ENCODE data around the gene NPS.

The NPS gene

GRCh38 chr10:127549009-127549408, at the start of gene NPS:
Gene NPS, plus strand, starts transcription at chr10:127549309. Its CDS starts 60 bp downstream, at chr10:127549369.
- no peak for DNase-seq (ENCODE audit: low read depth)

- no peak for DNase-seq (ENCODE audit: low read depth)
Observed at GRCh38 chr10:127500127-127500526, 49.0 kb upstream of the NPS start.

GRCh38 chr10:127506094-127506493, 43.0 kb upstream of the NPS start:
- no peak for DNase-seq (ENCODE audit: low read depth)

GRCh38 chr10:127522298-127522697, 26.8 kb upstream of the NPS start:
- no peak for DNase-seq (ENCODE audit: low read depth)

- no peak for DNase-seq (ENCODE audit: low read depth)
Observed at GRCh38 chr10:127523476-127523875, 25.6 kb upstream of the NPS start.

GRCh38 chr10:127524229-127524628, 24.9 kb upstream of the NPS start:
- no peak for DNase-seq (ENCODE audit: low read depth)

- no peak for DNase-seq (ENCODE audit: low read depth)
Observed at GRCh38 chr10:127524908-127525665, 24.0 kb upstream of the NPS start.

- DNase-seq (ENCODE audit: low read depth): no peak
Observed at GRCh38 chr10:127525686-127526085, 23.4 kb upstream of the NPS start.

- no peak for DNase-seq (ENCODE audit: low read depth)
Observed at GRCh38 chr10:127526161-127526560, 22.9 kb upstream of the NPS start.

- no peak for DNase-seq (ENCODE audit: low read depth)
Observed at GRCh38 chr10:127527320-127527719, 21.8 kb upstream of the NPS start.

- DNase-seq (ENCODE audit: low read depth): no peak
Observed at GRCh38 chr10:127527891-127528290, 21.2 kb upstream of the NPS start.

GRCh38 chr10:127532193-127532592, 16.9 kb upstream of the NPS start:
- DNase-seq (ENCODE audit: low read depth): no peak

GRCh38 chr10:127532659-127533058, 16.4 kb upstream of the NPS start:
- DNase-seq (ENCODE audit: low read depth): no peak

GRCh38 chr10:127534074-127534473, 15.0 kb upstream of the NPS start:
- DNase-seq (ENCODE audit: low read depth): no peak

- no peak for DNase-seq (ENCODE audit: low read depth)
Observed at GRCh38 chr10:127534496-127534895, 14.6 kb upstream of the NPS start.

- DNase-seq (ENCODE audit: low read depth): no peak
Observed at GRCh38 chr10:127535802-127536515, 13.2 kb upstream of the NPS start.

GRCh38 chr10:127536972-127537760, 11.9 kb upstream of the NPS start:
- DNase-seq (ENCODE audit: low read depth): no peak

GRCh38 chr10:127537924-127538323, 11.2 kb upstream of the NPS start:
- no peak for DNase-seq (ENCODE audit: low read depth)

- DNase-seq (ENCODE audit: low read depth): no peak
Observed at GRCh38 chr10:127548022-127548421, 1.1 kb upstream of the NPS start.

GRCh38 chr10:127550861-127551260, 1.8 kb downstream of the NPS start:
- DNase-seq (ENCODE audit: low read depth): no peak

GRCh38 chr10:127552446-127552845, 3.3 kb downstream of the NPS start:
- no peak for DNase-seq (ENCODE audit: low read depth)

- DNase-seq (ENCODE audit: low read depth): no peak
Observed at GRCh38 chr10:127553417-127553816, 4.3 kb downstream of the NPS start.

- DNase-seq (ENCODE audit: low read depth): no peak
Observed at GRCh38 chr10:127556916-127557315, 7.8 kb downstream of the NPS start.

Data from stromal cell of bone marrow (primary cell).